SH-SY5Y (cell line): Measurements from ENCODE around the gene PLCB4.

ENCODE experiments used
- GATA2 ChIP-seq: IDR thresholded peaks from 2 replicates; pipeline ENCODE4 v1.6.1; 2011; ENCODE audit warnings: mild to moderate bottlenecking, low read depth, low read length
- GATA3 ChIP-seq: IDR thresholded peaks from 2 replicates; pipeline ENCODE4 v1.6.1; 2011; ENCODE audit warnings: low read depth, mild to moderate bottlenecking, low read length, moderate library complexity

- no peak for TF ChIP-seq GATA3
- no peak for TF ChIP-seq GATA2
Measured at GRCh38 chr20:9021216-9021615, 47.7 kb upstream of the PLCB4 start.
